HG03378 (cell line): ENCODE data around the gene VIPR2.
"Not testable (repeated sequence)": the region's sequence is repeated elsewhere in the genome, so short reads cannot be mapped to it uniquely, and the experiment has no call there.

Source experiments
- ATAC-seq: cut with Tn5 transposase; IDR thresholded peaks from one replicate; pipeline ENCODE4 v1.9.1; 2021; ENCODE audit warnings: mild to moderate bottlenecking, moderate library complexity; ENCODE audit not compliant: unreplicated experiment

VIPR2 gene

DNA sequence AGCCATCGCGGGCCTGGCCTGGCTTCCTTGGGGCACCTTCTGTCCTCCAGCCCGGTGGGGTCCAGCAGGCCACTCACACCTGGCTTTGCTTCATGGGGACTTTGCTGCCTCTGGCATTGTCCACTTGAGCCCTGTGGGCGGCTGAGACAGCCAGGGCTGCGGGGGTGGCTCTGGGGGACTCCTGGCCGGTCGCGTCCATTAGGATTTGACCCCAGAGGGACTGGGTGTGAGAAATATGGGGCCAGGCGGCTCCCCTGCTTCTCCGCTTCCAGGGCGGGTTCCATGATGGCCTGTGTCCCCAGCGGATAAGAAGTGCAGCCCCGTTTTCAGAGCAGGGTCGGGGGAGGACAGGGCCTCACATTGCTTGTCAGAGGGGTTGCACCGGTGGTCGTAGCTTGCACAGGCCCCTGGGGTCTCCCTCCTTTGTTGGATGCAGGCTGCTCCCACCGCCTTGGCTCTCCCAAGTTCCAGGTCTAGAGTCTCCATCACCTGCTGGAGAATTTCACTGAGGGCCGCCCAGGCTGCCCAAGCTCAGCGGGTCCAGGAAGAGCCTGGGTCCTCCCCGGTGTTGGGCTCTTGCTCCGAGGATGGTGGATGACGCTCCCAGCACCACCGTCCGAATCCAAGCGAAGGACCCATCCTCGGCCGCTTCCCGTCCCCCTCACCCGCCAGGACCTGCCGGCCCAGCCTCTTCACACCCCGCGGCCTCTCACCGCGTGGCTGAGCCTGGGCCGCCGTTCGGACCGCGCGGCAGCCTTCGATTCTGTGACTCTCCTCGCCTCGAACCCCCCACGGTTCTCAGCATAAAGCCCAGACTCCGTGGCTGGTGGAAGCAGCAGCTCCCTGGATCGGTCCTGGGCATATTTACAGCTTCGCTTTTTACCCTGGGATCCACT, 148.2 kb downstream of the VIPR2 start:
- no peak for ATAC-seq

DNA sequence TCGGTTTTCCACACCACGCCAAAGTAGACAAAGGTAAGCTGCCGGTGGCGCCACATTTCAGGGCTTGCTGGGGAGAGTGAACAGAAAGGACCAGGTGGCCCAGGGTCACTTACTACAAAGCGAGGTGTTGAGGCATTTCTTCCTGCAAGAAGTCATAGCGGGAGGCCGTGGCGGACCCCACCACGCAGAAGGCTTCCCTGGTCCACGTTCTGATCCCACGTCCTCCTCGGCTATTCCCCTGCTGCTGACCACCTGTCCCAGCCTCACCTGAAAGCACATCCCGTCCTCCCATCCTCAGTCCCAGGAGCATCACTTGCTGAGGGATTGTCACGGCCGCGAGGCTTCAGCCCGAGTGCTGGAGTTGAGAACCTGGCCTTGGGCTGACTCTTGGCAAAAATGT, 149.2 kb downstream of the VIPR2 start:
- no peak for ATAC-seq

DNA sequence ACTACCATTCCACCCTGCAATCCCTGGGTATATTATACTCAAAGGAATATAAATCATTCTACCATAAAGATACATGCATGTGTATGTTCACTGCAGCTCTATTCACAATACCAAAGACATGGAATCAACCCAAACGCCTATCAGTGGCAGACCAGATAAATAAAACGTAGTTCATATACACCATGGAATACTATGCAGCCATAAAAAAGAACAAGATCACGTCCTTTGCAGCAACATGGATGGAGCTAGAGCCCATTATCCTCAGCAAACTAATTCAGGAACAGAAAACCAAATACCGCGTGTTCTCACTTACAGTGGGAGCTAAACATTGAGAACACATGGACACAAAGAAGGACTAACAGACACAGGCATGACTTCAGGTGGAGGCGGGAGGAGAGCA, 150.0 kb downstream of the VIPR2 start:
- ATAC-seq: no peak

DNA sequence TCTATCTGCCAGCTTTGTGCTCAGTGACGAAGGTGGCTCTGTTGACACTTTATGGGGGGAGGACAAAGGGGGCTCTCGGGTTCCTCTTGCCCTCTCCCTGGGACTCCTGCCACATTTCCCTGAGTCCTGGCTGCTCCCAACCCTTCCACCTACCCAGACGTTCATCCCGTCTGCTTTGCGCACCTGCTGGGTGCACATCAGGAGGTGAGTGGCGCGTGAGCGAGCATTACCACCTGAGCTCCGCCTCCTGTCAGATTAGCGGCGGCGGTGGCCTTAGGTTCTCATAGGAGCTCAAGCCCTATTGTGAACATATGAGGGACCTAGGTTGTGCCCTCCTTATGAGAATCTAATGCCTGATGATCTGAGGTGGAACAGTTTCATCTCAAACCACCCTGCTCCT, 151.1 kb downstream of the VIPR2 start:
- ATAC-seq: no peak

DNA sequence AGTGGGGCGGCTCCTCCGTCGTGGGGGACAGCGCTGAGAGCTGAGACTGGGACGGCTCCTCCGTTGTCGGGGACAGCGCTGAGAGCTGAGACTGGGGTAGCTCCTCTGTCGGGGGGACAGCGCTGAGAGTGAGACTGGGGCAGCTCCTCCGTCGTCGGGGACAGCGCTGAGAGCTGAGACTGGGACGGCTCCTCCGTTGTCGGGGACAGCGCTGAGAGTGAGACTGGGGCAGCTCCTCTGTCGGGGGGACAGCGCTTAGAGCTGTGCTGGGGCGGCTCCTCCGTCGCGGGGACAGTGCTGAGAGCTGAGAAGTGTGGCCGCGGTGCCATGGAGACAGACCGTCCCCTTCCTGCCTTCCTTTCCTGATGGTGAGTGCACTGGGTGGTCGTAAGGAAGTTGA, 151.9 kb downstream of the VIPR2 start:
- no peak for ATAC-seq

DNA sequence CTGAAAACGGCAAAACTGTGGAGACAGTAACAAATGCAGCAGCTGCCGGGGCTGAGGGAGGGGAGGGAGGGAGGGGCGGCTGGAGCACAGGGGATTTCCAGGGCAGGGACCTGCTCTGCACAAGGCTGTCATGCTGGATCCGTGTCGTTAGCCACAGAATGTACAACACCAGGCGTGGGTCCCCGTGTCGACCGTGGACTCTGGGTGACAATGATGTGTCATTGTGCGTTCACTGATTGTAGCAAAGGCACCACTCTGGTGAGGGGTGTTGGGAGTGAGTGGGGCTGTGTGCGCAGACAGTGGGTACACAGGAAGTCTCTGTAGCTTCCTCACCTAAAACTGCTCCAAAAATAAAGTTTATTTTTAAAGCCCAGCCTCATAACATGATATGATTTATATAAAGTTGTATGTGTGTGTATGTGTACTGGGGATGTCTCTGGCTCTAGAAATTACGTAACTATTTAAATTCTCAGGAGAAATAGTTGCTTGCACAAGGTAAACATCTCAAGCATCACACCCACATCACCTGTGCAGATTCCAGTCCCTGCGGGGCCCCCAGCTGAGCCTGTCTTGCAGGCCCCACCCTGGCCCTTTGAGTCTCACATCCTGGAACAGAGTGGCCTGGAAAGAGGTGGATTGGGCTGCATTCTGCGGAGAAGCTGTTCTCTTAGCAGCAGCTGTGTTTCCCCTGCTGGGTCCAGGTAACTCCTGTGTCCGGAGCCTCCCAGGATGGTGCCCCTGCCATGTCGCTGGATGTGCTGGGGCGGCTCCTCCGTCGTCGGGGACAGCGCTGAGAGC, 152.6 kb downstream of the VIPR2 start:
- ATAC-seq: no peak

DNA sequence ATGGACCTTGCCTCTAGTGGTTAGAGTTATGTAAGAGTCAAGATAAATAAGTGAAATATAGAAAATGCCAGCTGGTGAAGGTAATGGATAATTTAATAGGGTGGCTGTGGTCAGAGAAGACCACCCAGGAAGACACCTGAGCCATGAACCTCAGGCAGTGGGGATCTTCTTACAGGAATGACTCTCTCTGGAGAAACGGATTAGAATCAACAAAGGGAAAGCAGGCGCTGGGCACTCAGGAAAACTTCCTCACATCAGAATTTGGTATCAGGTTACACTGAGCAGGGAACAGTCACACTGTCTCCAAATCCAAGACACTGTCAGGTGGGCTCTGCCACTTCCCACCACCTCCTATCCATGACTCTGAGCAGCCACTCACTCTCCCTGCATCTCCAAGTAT, 155.7 kb downstream of the VIPR2 start:
- no peak for ATAC-seq

DNA sequence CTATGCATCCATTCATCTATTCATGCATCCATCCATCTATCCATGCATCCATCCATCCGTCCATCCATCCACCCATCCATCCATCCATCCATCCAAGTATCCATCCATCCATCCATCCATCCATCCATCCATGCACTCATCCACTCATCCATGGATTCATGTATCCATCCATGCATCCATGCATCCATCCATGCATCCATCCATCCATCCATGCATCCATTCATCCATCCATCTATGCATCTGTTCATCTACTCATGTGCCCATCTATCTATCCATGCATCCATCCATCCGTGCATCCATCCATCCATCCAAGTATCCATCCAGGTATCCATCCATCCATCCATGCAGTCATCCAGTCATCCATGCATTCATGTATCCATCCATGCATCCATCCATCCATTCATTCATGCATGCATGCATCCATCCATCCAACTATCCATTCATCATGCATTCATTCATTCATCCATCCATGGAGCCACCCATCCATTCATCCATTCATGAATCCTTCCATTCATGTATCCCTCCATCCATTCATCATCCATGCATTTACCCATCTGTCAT, 156.3 kb downstream of the VIPR2 start:
- ATAC-seq: no peak

DNA sequence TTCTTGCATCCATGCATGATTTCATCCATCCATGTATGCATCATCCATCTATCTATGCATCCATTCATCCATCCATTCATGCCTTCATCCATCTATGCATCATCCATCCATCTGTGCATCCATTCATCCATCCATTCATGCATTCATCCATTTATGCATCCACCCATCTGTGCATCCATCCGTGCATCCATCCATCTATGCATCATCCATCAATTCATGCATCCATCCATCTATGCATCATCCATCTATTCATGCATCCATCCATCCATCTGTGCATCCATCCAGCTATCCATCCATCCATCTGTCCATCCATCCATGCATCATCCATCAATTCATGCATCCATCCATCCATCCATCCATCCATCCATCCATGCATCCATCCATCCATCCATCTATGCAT, 157.0 kb downstream of the VIPR2 start:
- ATAC-seq: no peak

DNA sequence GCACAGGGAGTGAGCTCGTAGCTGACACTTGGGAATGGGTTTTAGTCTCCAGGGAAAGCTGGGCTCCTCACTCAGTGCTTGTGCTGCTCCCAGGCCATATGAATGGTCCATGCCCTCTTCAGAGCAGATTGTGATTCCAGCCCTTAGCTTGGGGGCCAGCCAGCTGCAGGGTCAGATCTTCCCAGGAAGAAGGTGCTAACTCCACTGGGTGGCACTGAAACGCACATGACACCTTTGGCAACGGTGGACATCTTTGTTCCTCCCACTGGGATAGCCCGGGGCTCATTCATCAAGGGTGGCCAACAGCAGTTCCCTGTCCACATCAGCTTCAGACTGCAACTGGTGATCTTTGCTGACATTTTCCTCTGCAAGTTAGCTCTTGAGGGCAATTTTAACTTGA, 159.1 kb downstream of the VIPR2 start:
- ATAC-seq: no peak

DNA sequence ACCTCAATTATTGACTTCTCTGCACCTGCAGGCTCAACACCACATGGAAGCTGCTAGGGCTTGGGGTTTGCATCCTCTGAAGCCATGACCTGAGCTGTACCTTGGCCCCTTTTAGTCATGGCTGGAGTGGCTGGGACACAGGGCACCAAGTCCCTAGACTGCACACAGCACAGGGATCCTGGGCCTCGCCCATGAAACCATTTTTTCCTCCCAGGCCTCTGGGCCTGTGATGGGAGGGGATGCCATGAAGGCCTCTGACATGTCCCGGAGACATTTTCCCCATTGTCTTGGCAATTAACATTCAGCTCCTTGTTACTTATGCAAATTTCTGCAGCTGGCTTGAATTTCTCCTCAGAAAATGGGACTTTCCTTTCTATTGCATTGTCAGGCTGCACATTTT, 160.7 kb downstream of the VIPR2 start:
- not testable (repeated sequence) for ATAC-seq

DNA sequence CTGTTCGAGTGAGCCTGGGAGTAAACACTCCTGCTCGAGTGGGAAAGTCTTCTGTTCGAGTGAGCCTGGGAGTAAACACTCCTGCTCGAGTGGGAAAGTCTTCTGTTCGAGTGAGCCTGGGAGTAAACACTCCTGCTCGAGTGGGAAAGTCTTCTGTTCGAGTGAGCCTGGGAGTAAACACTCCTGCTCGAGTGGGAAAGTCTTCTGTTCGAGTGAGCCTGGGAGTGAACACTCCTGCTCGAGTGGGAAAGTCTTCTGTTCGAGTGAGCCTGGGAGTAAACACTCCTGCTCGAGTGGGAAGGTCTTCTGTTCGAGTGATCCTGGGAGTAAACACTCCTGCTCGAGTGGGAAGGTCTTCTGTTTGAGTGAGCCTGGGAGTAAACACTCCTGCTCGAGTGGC, 162.6 kb downstream of the VIPR2 start:
- not testable (repeated sequence) for ATAC-seq

DNA sequence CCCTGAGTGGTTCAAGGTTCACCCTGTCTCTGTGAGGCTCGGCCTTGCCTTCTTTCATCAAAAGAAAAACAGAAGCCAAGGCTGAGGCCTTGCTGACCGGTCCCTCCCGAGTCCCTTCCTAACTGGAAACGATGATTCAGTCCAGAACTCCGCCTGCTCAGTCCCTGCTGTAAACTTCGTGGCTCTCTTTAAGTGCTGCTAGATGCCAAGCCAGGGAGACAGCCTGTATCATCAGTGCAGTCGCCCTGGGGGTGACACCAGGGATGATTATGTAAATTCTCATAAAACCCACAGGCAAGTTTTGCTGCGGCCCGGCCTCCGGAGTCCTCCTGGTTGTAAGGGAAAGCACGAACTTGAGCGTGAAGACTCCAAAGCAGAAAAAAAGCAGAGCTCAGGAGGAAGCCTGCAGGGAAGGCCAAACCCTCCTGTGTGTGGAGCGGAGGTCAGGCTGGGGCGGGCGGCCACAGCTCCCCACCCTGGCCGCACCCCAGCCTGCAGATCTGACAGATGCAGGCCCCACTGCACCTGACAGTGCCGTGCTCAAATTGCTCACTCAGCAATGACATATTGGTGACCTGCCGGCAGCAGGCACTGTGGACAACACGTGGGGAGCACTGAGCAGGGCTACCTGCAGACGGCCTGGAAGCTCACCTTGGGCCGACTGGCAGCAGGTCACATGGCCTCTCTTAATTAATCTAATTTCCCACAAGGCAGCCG, 164.9 kb downstream of the VIPR2 start:
- ATAC-seq: no peak

DNA sequence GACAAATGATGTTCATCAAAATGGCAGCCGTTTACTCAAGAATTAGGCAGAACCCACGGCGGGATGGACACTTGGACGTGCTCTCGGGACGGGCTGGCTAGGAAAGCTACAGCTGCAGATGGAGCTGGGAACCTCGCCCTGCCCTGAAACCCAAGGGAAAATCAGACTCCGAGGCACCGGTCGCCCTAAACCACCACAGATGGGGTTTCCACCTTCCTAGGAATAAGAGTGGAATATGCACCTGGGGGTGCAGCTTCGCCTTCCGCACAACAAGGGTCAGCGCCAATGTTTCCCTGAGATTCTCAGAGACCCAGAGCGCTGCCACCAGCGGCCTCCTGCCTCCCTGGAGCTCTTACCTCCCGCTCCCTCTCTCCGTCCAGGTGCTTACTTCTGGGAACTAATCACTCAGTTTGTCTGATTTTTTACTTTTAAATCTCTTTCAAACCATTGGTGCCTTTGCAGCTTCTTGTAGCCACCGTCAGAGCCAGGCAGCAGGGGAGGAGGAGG, 165.6 kb downstream of the VIPR2 start:
- ATAC-seq: no peak
